ENCODE measurements around the gene TAS1R3.

GRCh38 chr1:1374589-1374928, 43.5 kb downstream of the TAS1R3 start:
- TF ChIP-seq CTCF (IDR thresholded peaks at IDR 0.05; ENCODE audit: low read depth, low read length) = no peak
- TF ChIP-seq EZH2phosphoT487 (IDR thresholded peaks at IDR 0.05; ENCODE audit: low read depth) = no peak

Measured in OCI-LY3 (cell line).